Fibroblast of villous mesenchyme (primary cell): ENCODE measurements around the gene TMTC1. TPM values are rescaled to one million over a fixed set of nuclear protein-coding genes. Genes with fewer than 3 reads are reported as not detected.

Experiments
- DNase-seq: peaks from one replicate; pipeline ENCODE4 v3.0.0-alpha.2; 2010; ENCODE audit warnings: low read depth
- H3K4me3 ChIP-seq: 2 replicates; pipeline ENCODE4 v1.5.1; 2011; ENCODE audit warnings: low read depth, mild to moderate bottlenecking, low read length
- total RNA-seq: library from RNA; depleted of rRNA; stranded (reverse); fragments of >200 nt; gene quantifications from 2 replicates; pipeline ENCODE4 v1.2.3, GENCODE V29; 2012
- TF ChIP-seq, protein P1 (sequence below): IDR thresholded peaks from 2 replicates; pipeline ENCODE4 v1.5.1; 2012; ENCODE audit warnings: low read depth, mild to moderate bottlenecking, low read length; ENCODE audit not compliant: insufficient read depth

Gene TMTC1
- total RNA-seq, 1 donor: 33.2 TPM

DNA sequence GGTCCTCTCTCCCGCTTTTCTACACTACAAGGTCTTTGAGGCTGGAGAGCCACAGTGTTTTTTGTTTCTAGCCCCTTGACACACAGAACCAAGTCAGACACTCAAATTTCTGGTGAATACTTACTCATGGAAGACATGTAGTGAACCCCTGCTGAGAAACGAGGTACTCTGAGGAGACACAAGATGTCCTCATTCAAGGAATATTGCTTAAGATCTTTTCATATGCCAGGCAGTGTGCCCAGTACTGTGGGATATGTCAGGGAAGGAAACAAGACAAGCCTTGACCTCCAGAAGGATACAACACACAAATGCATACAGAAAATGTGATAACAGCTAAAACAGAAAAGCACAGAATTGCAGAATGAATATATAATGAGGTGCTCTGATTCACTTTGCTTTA, 75.9 kb downstream of the TMTC1 start:
- TF ChIP-seq, protein P1, sequence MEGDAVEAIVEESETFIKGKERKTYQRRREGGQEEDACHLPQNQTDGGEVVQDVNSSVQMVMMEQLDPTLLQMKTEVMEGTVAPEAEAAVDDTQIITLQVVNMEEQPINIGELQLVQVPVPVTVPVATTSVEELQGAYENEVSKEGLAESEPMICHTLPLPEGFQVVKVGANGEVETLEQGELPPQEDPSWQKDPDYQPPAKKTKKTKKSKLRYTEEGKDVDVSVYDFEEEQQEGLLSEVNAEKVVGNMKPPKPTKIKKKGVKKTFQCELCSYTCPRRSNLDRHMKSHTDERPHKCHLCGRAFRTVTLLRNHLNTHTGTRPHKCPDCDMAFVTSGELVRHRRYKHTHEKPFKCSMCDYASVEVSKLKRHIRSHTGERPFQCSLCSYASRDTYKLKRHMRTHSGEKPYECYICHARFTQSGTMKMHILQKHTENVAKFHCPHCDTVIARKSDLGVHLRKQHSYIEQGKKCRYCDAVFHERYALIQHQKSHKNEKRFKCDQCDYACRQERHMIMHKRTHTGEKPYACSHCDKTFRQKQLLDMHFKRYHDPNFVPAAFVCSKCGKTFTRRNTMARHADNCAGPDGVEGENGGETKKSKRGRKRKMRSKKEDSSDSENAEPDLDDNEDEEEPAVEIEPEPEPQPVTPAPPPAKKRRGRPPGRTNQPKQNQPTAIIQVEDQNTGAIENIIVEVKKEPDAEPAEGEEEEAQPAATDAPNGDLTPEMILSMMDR: no peak
- H3K4me3 ChIP-seq: no peak overlapping the region
- no peak for DNase-seq

DNA sequence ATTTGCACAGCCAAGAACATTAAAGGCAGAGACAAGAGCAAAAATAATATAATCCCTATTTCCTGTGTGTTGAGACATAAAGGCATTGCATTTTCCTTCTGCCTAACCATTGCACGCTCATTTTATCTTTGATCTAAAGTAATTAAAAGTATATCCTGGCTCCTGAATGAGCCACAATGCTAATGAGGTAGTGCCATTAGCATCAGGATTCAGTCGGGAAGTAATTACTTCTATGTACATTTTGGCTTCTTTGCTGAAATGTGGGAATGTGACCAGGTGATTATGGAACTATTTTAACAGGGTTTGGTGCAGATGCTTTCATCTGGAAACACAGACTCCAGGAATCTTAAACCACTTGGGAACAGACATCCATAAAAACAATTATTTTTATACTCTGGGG, 77.4 kb downstream of the TMTC1 start:
- peak; percentile 46 for DNase-seq
- TF ChIP-seq, protein P1: no peak
- H3K4me3 ChIP-seq: no peak overlapping the region

DNA sequence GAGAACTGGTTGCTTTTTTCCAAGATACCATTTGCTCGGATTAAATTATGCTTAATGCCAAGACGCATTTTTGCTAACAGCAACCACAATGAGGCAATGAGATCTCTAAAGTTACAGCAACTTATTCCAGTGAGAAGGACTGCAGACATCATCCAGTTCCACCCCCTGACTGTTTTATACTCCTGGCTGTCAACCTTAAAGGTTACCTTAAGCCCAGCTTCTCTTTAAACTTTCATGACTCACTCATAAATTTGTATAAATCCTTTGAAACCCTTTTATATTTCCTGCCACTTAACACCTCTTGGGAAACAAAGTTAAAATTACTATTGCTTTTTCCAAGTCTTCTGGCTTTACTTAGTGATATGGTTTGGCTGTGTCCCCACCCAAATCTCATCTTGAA, 80.2 kb downstream of the TMTC1 start:
- no peak for DNase-seq
- TF ChIP-seq, protein P1: no peak
- no peak overlapping the region for H3K4me3 ChIP-seq

DNA sequence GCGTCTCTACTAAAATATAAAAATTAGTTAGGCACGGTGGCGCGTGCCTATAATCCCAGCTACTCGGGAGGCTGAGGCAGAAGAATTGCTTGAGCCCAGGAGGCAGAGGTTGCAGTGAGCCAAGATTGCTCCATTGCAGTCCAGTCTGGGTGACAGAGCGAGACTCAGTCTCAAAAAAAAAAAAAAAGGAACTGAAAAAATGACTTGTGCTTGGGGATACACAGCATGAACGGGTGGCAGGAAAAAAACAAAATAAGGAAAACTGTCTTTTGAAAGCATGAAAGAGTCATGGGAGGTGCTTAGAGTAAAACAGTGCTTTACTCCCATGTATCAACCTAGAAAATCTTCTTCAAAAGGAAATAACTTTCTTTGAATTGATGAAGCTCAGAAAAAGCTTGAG, 80.8 kb downstream of the TMTC1 start:
- no peak overlapping the region for H3K4me3 ChIP-seq
- TF ChIP-seq, protein P1: no peak
- no peak for DNase-seq

DNA sequence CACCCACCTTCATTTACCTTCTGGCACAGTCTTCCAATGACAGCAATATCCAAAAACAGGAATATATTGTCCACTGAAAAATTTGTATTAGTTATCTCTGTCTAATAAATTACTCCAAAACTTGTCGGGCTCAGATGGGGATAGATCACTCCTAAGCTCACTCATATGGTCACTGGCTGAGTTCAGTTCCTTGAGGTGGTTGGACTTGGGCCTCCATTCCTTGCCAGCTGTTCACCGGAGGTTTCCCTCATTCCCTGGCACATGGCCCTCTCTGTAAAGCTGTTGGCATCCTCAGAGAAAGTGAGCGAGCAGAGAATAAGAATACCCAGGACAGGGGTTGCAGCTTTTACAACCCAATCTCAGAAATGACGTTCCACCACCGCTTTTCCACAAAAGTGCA, 81.5 kb downstream of the TMTC1 start:
- DNase-seq: no peak
- H3K4me3 ChIP-seq: no peak overlapping the region
- TF ChIP-seq, protein P1: no peak

DNA sequence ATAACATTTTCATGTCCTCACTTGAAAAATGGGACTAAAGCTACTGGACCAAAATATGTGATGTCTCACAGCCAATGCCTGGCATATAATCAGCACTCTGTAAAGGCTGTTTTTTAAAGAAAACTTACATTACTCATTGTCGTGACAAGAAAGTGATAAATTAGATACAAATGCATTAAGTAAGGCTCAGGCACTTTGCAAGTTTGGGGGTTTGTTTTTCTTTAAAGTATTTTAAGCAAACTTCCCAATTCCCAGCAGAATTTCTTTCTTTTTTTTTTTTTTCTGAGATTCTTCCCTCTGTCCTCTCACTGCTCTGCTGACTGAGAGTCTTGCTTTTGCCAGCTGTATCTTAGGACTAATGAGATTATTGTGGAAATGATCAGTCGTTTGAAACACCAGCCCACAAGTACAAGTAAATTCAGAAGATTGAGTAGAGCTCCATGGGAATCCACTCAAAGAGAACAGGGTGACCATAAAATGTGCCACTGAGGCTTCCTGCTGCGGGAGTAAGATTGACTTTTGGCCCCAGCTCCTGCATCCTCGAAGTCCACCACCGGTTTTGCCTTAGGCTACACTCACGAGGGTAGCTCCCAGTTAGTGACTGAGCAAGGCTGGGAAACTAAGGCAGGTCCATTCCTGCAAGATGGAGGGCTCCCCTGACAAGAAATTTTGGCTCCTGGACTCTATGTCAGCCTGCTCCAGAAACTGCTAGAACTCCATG, 82.8 kb downstream of the TMTC1 start:
- no peak for DNase-seq
- TF ChIP-seq, protein P1: no peak
- no peak overlapping the region for H3K4me3 ChIP-seq

DNA sequence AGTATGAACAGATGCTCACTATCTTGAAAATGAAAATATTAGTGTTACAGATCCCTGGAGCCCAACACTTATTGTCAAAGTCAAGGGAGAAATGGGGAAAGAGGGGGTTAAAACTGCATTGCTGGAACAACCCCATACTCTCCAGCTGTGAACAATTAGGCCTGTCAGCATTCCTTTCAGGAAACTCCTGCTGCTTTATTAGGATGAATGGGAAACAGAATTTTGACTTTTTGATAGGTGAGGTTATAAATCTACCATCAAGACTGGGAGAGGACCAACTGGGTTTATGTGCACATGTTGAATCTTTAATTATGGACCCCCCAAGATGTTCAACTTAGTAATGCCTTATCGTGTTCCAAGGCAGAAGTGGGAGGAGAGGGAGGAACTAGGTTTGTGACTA, 85.0 kb downstream of the TMTC1 start:
- H3K4me3 ChIP-seq: no peak overlapping the region
- TF ChIP-seq, protein P1: no peak
- DNase-seq: no peak
